HuH-7.5 (cell line): ENCODE results near the gene RNF149.

Source experiments
- DNase-seq: peaks from one replicate; pipeline ENCODE4 v3.0.0; 2011; ENCODE audit warnings: low spot score

Gene RNF149

GRCh38 chr2:101231240-101231639 is 77.3 kb downstream of the RNF149 start:
- no peak for DNase-seq

GRCh38 chr2:101230541-101231001 is 77.9 kb downstream of the RNF149 start:
- DNase-seq, result no peak
